ENCODE results near the gene PLK5.

- TF ChIP-seq TAF1 (IDR thresholded peaks at IDR 0.05; ENCODE audit: low read depth) (no peak), CTCF (IDR thresholded peaks at IDR 0.05; ENCODE audit: poor library complexity, severe bottlenecking) (peak; percentile 70), EZH2 (IDR thresholded peaks at IDR 0.05; ENCODE audit: borderline replicate concordance, insufficient read depth, low read length, poor library complexity, severe bottlenecking) (no peak), REST (IDR thresholded peaks at IDR 0.05; ENCODE audit: borderline replicate concordance) (no peak), POLR2AphosphoS5 (IDR thresholded peaks at IDR 0.05) (no peak), EP300 (conservative IDR thresholded peaks at IDR 0.05; ENCODE audit: poor library complexity, severe bottlenecking) (no peak)
These were observed 20.6 kb upstream of the PLK5 start for GRCh38 chr19:1503089-1503924.
